ENCODE results near the gene FBXO38.
A peak's percentile ranks its signal among the peaks of the same experiment; 100 is the strongest.
"Not testable (repeated sequence)": the region's sequence is repeated elsewhere in the genome, so short reads cannot be mapped to it uniquely, and the experiment has no call there.

Gene FBXO38

GRCh38 chr5:148459669-148460068 is 75.9 kb downstream of the FBXO38 start:
- ATAC-seq (peak; percentile 64), DNase-seq (no peak)
- peak overlapping the region; percentile 68 for H3K27ac Mint-ChIP-seq
- H3K9me3 Mint-ChIP-seq, result no peaks in the 10 kb centered on the region
- no peaks in the 10 kb centered on the region for H3K36me3 Mint-ChIP-seq (ENCODE audit: low read depth)
- peaks cover 18% of the 10 kb centered on the region for H3K27me3 Mint-ChIP-seq
- H3K4me3 Mint-ChIP-seq, result no peak overlapping the region
- H3K4me1 Mint-ChIP-seq, result peaks cover 23% of the 10 kb centered on the region

- Mint-ChIP-seq H3K9me3 (no peaks in the 10 kb centered on the region), H3K27ac (no peak overlapping the region), H3K27me3 (peaks cover 12% of the 10 kb centered on the region), H3K4me1 (no peaks in the 10 kb centered on the region), H3K36me3 (ENCODE audit: low read depth) (no peaks in the 10 kb centered on the region), H3K4me3 (no peak overlapping the region)
- DNase-seq (no peak), ATAC-seq (no peak)
These were observed 81.8 kb downstream of the FBXO38 start for GRCh38 chr5:148465381-148466235.

- peaks cover 12% of the 10 kb centered on the region for H3K27me3 Mint-ChIP-seq
- DNase-seq (no peak), ATAC-seq (no peak)
- H3K27ac Mint-ChIP-seq, result no peak overlapping the region
- no peaks in the 10 kb centered on the region for H3K9me3 Mint-ChIP-seq
- no peak overlapping the region for H3K4me3 Mint-ChIP-seq
- H3K36me3 Mint-ChIP-seq (ENCODE audit: low read depth), result no peaks in the 10 kb centered on the region
- no peaks in the 10 kb centered on the region for H3K4me1 Mint-ChIP-seq
These were observed 82.5 kb downstream of the FBXO38 start for GRCh38 chr5:148466236-148466580.

GRCh38 chr5:148467958-148468357 is 84.2 kb downstream of the FBXO38 start:
- Mint-ChIP-seq H3K27me3 (peaks cover 7% of the 10 kb centered on the region), H3K27ac (no peak overlapping the region), H3K36me3 (ENCODE audit: low read depth) (no peaks in the 10 kb centered on the region), H3K9me3 (no peaks in the 10 kb centered on the region), H3K4me3 (no peak overlapping the region), H3K4me1 (no peaks in the 10 kb centered on the region)
- no peak for DNase-seq
- ATAC-seq, result peak; percentile 33

GRCh38 chr5:148468746-148469145 is 85.0 kb downstream of the FBXO38 start:
- H3K9me3 Mint-ChIP-seq; H3K36me3 Mint-ChIP-seq (ENCODE audit: low read depth); H3K27me3 Mint-ChIP-seq; H3K4me1 Mint-ChIP-seq; H3K4me3 Mint-ChIP-seq; H3K27ac Mint-ChIP-seq; DNase-seq; ATAC-seq: not testable (repeated sequence)

GRCh38 chr5:148469501-148469935 is 85.8 kb downstream of the FBXO38 start:
- DNase-seq, result no peak
- Mint-ChIP-seq H3K27ac (no peak overlapping the region), H3K4me3 (no peak overlapping the region)

GRCh38 chr5:148471379-148471778 is 87.6 kb downstream of the FBXO38 start:
- no peak for DNase-seq
- no peak for ATAC-seq
- Mint-ChIP-seq H3K27me3 (peaks cover 7% of the 10 kb centered on the region), H3K36me3 (ENCODE audit: low read depth) (no peaks in the 10 kb centered on the region), H3K4me3 (no peak overlapping the region), H3K9me3 (no peaks in the 10 kb centered on the region), H3K27ac (no peak overlapping the region), H3K4me1 (no peaks in the 10 kb centered on the region)

More at GRCh38 chr5:148469501-148469935, 85.8 kb downstream of the FBXO38 start:
- H3K9me3 Mint-ChIP-seq, result no peaks in the 10 kb centered on the region
- peaks cover 9% of the 10 kb centered on the region for H3K27me3 Mint-ChIP-seq
- no peaks in the 10 kb centered on the region for H3K4me1 Mint-ChIP-seq
- ATAC-seq, result no peak
- H3K36me3 Mint-ChIP-seq (ENCODE audit: low read depth), result no peaks in the 10 kb centered on the region

GRCh38 chr5:148474025-148474511 is 90.3 kb downstream of the FBXO38 start:
- no peaks in the 10 kb centered on the region for H3K4me1 Mint-ChIP-seq
- ATAC-seq (no peak), DNase-seq (no peak)
- no peaks in the 10 kb centered on the region for H3K36me3 Mint-ChIP-seq (ENCODE audit: low read depth)
- no peak overlapping the region for H3K27ac Mint-ChIP-seq
- no peaks in the 10 kb centered on the region for H3K9me3 Mint-ChIP-seq
- H3K4me3 Mint-ChIP-seq, result no peak overlapping the region
- peaks cover 20% of the 10 kb centered on the region for H3K27me3 Mint-ChIP-seq

- DNase-seq (no peak), ATAC-seq (no peak)
- Mint-ChIP-seq H3K4me1 (no peaks in the 10 kb centered on the region), H3K4me3 (no peak overlapping the region), H3K27ac (no peak overlapping the region), H3K27me3 (peaks cover 23% of the 10 kb centered on the region), H3K9me3 (no peaks in the 10 kb centered on the region), H3K36me3 (ENCODE audit: low read depth) (no peaks in the 10 kb centered on the region)
These were observed 92.5 kb downstream of the FBXO38 start for GRCh38 chr5:148476302-148476701.

GRCh38 chr5:148477429-148477828 is 93.7 kb downstream of the FBXO38 start:
- H3K4me3 Mint-ChIP-seq, result no peak overlapping the region
- no peak overlapping the region for H3K27ac Mint-ChIP-seq
- H3K4me1 Mint-ChIP-seq, result no peaks in the 10 kb centered on the region
- H3K27me3 Mint-ChIP-seq, result peaks cover 25% of the 10 kb centered on the region
- DNase-seq (no peak), ATAC-seq (no peak)
- no peaks in the 10 kb centered on the region for H3K36me3 Mint-ChIP-seq (ENCODE audit: low read depth)
- no peaks in the 10 kb centered on the region for H3K9me3 Mint-ChIP-seq

GRCh38 chr5:148482196-148482595 is 98.4 kb downstream of the FBXO38 start:
- Mint-ChIP-seq H3K4me3 (no peak overlapping the region), H3K9me3 (no peaks in the 10 kb centered on the region), H3K27ac (no peak overlapping the region), H3K4me1 (no peaks in the 10 kb centered on the region), H3K36me3 (ENCODE audit: low read depth) (no peaks in the 10 kb centered on the region), H3K27me3 (peaks cover 44% of the 10 kb centered on the region)
- DNase-seq (no peak), ATAC-seq (no peak)

- Mint-ChIP-seq H3K36me3 (ENCODE audit: low read depth) (no peaks in the 10 kb centered on the region), H3K4me1 (no peaks in the 10 kb centered on the region), H3K4me3 (no peak overlapping the region), H3K27me3 (peaks cover 44% of the 10 kb centered on the region), H3K9me3 (no peaks in the 10 kb centered on the region), H3K27ac (no peak overlapping the region)
- DNase-seq (peak; percentile 75), ATAC-seq (peak; percentile 51)
These were observed 99.1 kb downstream of the FBXO38 start for GRCh38 chr5:148482697-148483462.

GRCh38 chr5:148483750-148484149 is 100.0 kb downstream of the FBXO38 start:
- no peaks in the 10 kb centered on the region for H3K9me3 Mint-ChIP-seq
- H3K27ac Mint-ChIP-seq, result no peak overlapping the region
- DNase-seq (no peak), ATAC-seq (no peak)
- H3K36me3 Mint-ChIP-seq (ENCODE audit: low read depth), result no peaks in the 10 kb centered on the region
- peaks cover 40% of the 10 kb centered on the region for H3K27me3 Mint-ChIP-seq
- H3K4me3 Mint-ChIP-seq, result no peak overlapping the region
- H3K4me1 Mint-ChIP-seq, result no peaks in the 10 kb centered on the region

- Mint-ChIP-seq H3K36me3 (ENCODE audit: low read depth) (no peaks in the 10 kb centered on the region), H3K4me3 (no peak overlapping the region), H3K27me3 (peaks cover 40% of the 10 kb centered on the region), H3K9me3 (no peaks in the 10 kb centered on the region), H3K27ac (no peak overlapping the region), H3K4me1 (no peaks in the 10 kb centered on the region)
- ATAC-seq, result no peak
- no peak for DNase-seq
These were observed 100.9 kb downstream of the FBXO38 start for GRCh38 chr5:148484651-148485050.

GRCh38 chr5:148486456-148486855 is 102.7 kb downstream of the FBXO38 start:
- Mint-ChIP-seq H3K9me3 (no peaks in the 10 kb centered on the region), H3K27ac (no peak overlapping the region), H3K4me3 (no peak overlapping the region), H3K36me3 (ENCODE audit: low read depth) (no peaks in the 10 kb centered on the region), H3K27me3 (peaks cover 45% of the 10 kb centered on the region), H3K4me1 (no peaks in the 10 kb centered on the region)
- no peak for DNase-seq
- ATAC-seq, result no peak

Measured in activated naive CD8-positive, alpha-beta T cell treated with anti-CD3 and anti-CD28 coated beads, Interleukin-2, amount 50 U/mL, for 24 hours (primary cell).